Muscle of back (tissue), 11 donors: ENCODE measurements around the gene PREB. TPM values are rescaled to one million over a fixed set of nuclear protein-coding genes. Genes with fewer than 3 reads are reported as not detected.
"Not testable (repeated sequence)": the region's sequence is repeated elsewhere in the genome, so short reads cannot be mapped to it uniquely, and the experiment has no call there.

ENCODE experiments used
- DNase-seq, 3 donors: peaks; one replicate each; pipeline versions ENCODE4 v3.0.0 to v3.0.0-alpha.2; 2013
- polyA plus RNA-seq, 10 donors: library from polyadenylated mRNA; unstranded; fragments of 120-200 nt; gene quantifications; one replicate each; pipeline ENCODE4 v1.2.1, GENCODE V29; 2013; ENCODE audit not compliant: insufficient read length in 10 of 10

PREB gene
- polyA plus RNA-seq, 10 donors, result 29.9 to 40.5 (median 35.4) TPM

GRCh38 chr2:27128668-27129571 is 5.5 kb downstream of the PREB start:
- DNase-seq, result no peak

DNA sequence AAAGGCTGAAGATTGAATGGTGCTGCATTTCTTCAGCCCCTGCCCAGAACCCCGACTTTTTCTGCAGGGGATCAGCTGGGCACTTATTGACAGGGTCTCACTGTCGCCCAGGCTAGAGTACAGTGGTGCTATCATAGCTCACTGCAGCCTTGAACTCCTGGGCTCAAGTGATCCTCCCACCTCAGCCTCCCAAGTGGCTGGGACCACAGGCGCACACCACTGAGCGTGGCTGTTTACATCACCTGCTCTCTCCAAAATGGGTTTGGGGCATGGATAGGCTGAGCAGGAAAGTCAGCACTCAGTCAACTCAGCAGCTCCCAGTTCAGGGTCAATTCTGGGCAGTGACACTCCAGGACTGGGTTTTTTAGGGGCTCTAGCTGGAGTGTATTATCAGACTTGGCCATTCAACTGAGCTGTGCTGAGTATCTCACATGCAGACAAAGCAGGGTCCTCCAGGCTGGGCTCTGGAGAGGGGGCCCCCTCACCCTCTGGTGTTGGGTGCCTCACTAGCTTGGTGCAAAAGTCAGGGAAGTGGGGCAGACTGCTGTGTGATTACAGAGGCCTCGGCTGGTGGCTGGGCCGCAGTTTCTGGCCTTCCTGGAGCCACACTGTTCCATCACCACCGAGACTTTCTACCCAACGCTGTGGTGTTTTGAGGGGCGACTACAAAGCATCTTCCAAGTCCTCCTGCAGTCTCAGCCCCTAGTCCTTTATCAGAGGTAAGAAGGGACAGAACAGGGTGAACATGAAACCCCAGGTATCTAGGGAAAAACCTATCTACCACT is 6.4 kb downstream of the PREB start:
- DNase-seq, result no peak

GRCh38 chr2:27126252-27126710 is 8.2 kb downstream of the PREB start:
- DNase-seq, result no peak

DNA sequence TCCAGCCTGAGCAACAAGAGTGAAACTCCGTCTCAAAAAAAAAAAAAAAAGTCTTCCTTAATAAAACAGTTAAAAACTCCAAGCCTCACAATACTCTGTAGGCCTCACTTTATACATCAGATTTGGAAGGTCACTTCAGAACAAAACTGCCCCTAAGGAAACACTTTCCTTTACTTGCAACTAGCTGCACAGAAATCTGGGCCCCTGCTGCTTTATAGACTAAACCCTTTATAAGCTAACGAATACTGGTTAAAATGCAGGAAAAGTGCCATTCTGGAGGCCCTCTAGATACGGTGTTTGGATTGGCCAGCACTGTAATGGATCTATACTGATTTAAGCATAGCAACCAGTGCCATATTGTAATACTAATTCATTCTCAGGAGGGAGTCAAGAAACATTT is 9.3 kb downstream of the PREB start:
- no peak for DNase-seq

DNA sequence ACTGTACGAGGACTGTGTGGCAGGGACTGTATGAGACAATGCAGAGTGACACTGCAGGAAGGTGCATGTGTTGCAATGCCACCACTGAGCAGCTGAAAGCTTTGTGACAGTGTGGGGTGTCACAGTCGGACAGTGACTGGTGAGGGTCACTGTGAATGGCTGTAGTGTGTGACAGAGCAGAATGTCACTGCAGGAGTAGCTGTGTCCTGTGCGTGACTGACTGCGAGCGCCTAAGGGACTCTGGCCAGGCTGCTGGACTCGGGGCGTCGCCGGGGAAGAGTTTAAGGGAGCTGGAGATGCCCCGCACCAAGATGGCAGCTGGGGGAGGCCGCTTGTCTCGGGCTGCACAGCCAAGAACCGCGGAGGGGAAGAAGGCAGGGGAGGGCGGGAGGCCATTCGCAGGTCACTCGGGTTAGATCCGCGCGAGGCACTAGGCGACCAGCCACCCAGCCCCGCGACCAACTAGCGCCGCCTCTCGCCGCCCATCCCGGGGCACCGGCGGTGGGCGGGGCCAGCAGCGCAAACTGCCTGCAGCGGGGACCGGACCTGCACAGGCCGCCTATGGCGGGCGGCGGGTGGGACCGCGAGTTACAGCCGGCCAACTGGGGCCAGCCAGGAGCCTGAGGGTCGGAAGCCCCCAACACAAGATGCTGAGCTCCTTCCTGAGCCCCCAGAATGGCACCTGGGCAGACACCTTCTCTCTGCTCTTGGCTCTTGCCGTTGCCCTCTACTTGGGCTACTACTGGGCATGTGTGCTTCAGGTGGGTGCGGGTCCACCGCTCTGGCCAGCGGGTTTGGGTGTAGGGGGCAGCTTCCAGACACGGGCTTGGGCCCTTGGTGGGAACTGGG is 10.9 kb downstream of the PREB start, which contains the start of gene ABHD1:
ABHD1 (plus strand) TSS at position 514 of the 849 bp plus-strand sequence; CDS start at position 648, 134 bp downstream.
- DNase-seq, result peak in 1 of 3 donors; percentile 66

DNA sequence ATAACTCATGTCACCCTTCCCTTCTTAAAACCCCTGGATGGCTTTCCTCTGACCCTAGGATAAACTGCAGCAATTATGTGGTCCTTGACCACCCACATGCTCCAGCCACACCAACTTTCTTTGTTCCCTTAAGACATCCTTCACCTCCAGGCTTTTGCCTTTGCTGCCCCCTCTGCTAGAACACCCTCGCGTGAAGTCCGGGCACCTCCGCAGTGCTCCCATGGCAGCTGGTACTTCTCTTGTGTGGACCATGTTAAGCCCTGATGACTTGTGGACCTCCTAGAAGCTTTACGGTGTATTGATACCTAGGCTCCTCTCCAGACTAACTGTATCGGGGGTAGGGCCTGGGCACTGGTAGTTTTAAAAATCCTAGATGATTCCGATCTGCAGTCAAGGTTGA is 11.6 kb downstream of the PREB start:
- DNase-seq, result no peak

- DNase-seq, result no peak
Measured at GRCh38 chr2:27121906-27122305, 12.5 kb downstream of the PREB start.

DNA sequence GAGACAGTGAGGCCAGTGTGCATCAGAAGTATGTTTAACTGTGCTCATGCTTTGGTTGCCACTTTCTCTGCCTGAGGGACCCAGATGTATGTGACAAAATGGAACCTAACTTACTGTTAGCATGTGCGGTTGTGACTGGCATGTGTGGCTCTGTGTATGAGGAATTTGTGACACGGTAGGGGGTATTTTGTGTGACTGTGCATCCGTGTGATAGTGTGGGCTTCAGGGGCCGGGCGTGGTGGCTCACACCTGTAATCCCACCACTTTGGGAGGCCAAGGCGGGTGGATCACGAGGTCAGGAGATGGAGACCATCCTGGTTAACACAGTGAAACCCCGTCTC is 15.1 kb downstream of the PREB start:
- DNase-seq, result not testable (repeated sequence)

GRCh38 chr2:27118525-27119329 is 15.7 kb downstream of the PREB start, which contains the start of gene CGREF1:
Gene CGREF1, minus strand, starts transcription at chr2:27119128. Its CDS starts 14,762 bp downstream, at chr2:27104366.
- DNase-seq, result no peak

GRCh38 chr2:27117995-27118524 is 16.4 kb downstream of the PREB start:
- no peak for DNase-seq

- DNase-seq, result no peak
Measured at GRCh38 chr2:27115519-27115918, 18.9 kb downstream of the PREB start.

DNA sequence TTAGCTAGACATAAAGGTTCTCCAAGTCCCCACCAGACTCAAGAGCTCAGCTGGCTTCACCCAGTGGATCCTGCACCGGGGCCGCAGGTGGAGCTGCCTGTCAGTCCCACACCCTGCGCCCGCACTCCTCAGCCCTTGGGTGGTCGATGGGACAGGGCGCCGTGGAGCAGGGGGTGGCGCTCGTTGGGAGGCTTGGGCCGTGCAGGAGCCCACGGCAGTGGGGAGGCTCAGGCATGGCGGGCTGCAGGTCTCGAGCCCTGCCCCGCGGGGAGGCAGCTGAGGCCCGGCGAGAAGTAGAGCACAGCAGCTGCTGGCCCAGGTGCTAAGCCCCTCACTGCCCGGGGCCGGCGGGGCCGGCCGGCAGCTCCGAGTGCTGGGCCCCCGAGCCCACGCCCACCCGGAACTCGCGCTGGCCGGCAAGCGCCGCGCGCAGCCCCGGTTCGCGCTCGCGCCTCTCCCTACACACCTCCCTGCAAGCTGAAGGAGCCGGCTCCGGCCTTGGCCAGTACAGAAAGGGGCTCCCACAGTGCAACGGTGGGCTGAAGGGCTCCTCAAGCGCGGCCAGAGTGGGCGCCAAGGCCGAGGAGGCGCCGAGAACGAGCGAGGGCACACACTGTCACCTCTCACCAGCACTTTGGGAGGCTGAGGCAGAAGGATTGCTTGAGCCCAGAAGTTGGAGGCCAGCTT is 22.9 kb downstream of the PREB start:
- not testable (repeated sequence) for DNase-seq

GRCh38 chr2:27110603-27111352 is 23.7 kb downstream of the PREB start:
- not testable (repeated sequence) for DNase-seq

GRCh38 chr2:27109083-27109482 is 25.4 kb downstream of the PREB start:
- no peak for DNase-seq

DNA sequence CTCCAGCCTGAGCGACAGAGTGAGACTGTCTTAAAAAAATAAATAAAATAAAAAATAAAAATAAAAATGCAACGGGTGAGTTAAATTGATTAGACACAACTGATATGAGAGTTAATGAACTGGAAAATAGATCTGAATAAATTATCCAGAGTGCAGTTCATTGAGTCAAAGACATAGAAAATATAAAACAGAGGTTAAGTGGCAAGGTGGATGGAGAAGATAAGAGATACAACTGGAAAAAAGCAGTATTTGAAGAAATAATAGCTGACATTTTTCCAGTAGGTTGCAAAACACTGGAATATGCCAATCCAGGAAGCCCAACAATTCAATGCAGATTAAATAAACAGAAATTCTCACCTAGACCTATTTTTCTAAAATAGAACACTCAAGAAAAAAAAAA is 26.2 kb downstream of the PREB start:
- DNase-seq, result no peak

GRCh38 chr2:27105981-27106380 is 28.5 kb downstream of the PREB start:
- no peak for DNase-seq

DNA sequence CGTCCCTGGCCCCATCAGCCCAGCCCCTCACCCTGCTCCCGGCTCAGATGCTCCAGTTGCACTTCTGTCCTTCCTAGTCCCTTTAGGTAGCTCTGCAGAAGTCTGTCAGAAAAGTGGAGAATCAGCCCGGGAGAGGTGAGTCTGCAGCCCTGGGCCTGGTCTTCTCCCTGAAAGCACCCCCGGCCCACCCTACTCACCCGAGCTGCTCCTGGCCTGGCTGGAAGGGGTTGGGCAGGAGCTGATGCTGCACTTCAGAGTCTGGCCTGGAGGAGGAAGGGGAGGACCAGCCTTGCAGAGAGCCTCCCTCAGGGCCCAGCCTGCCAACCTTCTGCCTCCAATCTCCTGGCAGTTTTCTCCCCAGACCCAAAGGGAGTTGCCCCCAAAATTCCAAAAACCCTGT is 32.1 kb downstream of the PREB start:
- no peak for DNase-seq

DNA sequence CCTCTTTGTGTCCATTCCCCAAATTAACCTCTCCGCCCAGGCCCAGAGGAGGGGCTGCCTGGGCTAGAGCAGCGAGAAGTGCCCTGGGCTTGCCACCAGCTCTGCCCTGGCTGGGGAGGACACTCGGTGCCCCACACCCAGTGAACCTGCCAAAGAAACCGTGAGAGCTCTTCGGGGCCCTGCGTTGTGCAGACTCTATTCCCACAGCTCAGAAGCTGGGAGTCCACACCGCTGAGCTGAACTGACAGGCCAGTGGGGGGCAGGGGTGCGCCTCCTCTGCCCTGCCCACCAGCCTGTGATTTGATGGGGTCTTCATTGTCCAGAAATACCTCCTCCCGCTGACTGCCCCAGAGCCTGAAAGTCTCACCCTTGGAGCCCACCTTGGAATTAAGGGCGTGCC is 34.4 kb downstream of the PREB start:
- DNase-seq, result no peak

DNA sequence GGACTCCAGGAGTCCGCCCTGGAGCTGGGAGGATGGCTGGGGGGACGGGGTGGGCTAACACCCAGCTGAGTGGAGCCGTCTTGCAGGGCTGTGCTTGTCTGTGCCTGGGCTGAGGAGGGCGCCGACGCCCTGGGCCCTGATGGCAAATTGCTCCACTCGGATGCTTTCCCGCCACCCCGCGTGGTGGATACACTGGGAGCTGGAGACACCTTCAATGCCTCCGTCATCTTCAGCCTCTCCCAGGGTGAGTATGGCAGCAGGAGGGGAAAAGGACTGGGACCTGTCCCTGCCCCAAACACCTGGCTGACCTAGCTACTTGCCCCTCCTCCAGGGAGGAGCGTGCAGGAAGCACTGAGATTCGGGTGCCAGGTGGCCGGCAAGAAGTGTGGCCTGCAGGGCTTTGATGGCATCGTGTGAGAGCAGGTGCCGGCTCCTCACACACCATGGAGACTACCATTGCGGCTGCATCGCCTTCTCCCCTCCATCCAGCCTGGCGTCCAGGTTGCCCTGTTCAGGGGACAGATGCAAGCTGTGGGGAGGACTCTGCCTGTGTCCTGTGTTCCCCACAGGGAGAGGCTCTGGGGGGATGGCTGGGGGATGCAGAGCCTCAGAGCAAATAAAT is 35.0 kb downstream of the PREB start:
- DNase-seq, result no peak
